Measurements from ENCODE around the gene AGBL3. TPM values are rescaled to one million over a fixed set of nuclear protein-coding genes. Genes with fewer than 3 reads are reported as not detected.

AGBL3 gene
- total and polyA plus RNA-seq, 7 donors = 0.23 to 3.1 (median 0.95) TPM

GRCh38 chr7:135083005-135083404, 96.7 kb downstream of the AGBL3 start:
- Histone ChIP-seq H3K9me3 (no peaks in the 10 kb centered on the region), H3K4me1 (no peaks in the 10 kb centered on the region), H3K27ac (no peak overlapping the region), H3K4me3 (no peak overlapping the region), H3K36me3 (no peaks in the 10 kb centered on the region), H3K27me3 (no peaks in the 10 kb centered on the region)
- TF ChIP-seq CTCF (IDR thresholded peaks at IDR 0.05) (no peak), POLR2A (IDR thresholded peaks at IDR 0.05) (no peak), EP300 (IDR thresholded peaks at IDR 0.05) (no peak), POLR2AphosphoS5 (IDR thresholded peaks at IDR 0.05) (no peak)
- 0 to 50% methylated on average over 1 of the region's 1 CpG for WGBS, 2 donors
- DNase-seq = no peak
- intact Hi-C loops (cut with DNase I) = no loop called here

GRCh38 chr7:135088566-135088965, 102.3 kb downstream of the AGBL3 start:
- Histone ChIP-seq H3K27me3 (no peaks in the 10 kb centered on the region), H3K9me3 (peaks cover 0 to 4% (median 0%) of the 10 kb centered on the region in 4 donors), H3K27ac (no peak overlapping the region), H3K4me3 (no peak overlapping the region), H3K4me1 (no peaks in the 10 kb centered on the region), H3K36me3 (no peaks in the 10 kb centered on the region)
- WGBS, 2 donors = 95 to 96% methylated on average over 1 of the region's 1 CpG
- TF ChIP-seq POLR2A (IDR thresholded peaks at IDR 0.05) = no peak
- no peak for TF ChIP-seq POLR2AphosphoS5 (IDR thresholded peaks at IDR 0.05)
- TF ChIP-seq EP300 (IDR thresholded peaks at IDR 0.05) = no peak
- no peak for TF ChIP-seq CTCF (IDR thresholded peaks at IDR 0.05)
- no peak for DNase-seq
- intact Hi-C loops (cut with DNase I) = no loop called here

- intact Hi-C loops (cut with DNase I) = no loop called here
- Histone ChIP-seq H3K4me1 (no peaks in the 10 kb centered on the region), H3K36me3 (no peaks in the 10 kb centered on the region), H3K27ac (no peak overlapping the region), H3K9me3 (peaks cover 0 to 4% (median 0%) of the 10 kb centered on the region in 4 donors), H3K4me3 (no peak overlapping the region), H3K27me3 (no peaks in the 10 kb centered on the region)
- DNase-seq = no peak
- 92 to 94% methylated on average over 1 of the region's 1 CpG for WGBS, 2 donors
- TF ChIP-seq EP300 (IDR thresholded peaks at IDR 0.05) (no peak), CTCF (IDR thresholded peaks at IDR 0.05) (no peak), POLR2AphosphoS5 (IDR thresholded peaks at IDR 0.05) (no peak), POLR2A (IDR thresholded peaks at IDR 0.05) (no peak)
These were observed 105.4 kb downstream of the AGBL3 start for GRCh38 chr7:135091717-135092116.

GRCh38 chr7:135094472-135095237, 108.3 kb downstream of the AGBL3 start:
- Histone ChIP-seq H3K36me3 (no peaks in the 10 kb centered on the region), H3K9me3 (no peaks in the 10 kb centered on the region), H3K27ac (no peak overlapping the region), H3K4me1 (no peaks in the 10 kb centered on the region), H3K27me3 (no peaks in the 10 kb centered on the region), H3K4me3 (no peak overlapping the region)
- TF ChIP-seq EP300 (IDR thresholded peaks at IDR 0.05) (no peak), CTCF (IDR thresholded peaks at IDR 0.05) (no peak), POLR2AphosphoS5 (IDR thresholded peaks at IDR 0.05) (no peak), POLR2A (IDR thresholded peaks at IDR 0.05) (no peak)
- intact Hi-C loops (cut with DNase I) = no loop called here
- 87 to 93% methylated on average over 2 of the region's 2 CpGs for WGBS, 2 donors
- no peak for DNase-seq

GRCh38 chr7:135095450-135095849, 109.1 kb downstream of the AGBL3 start:
- Histone ChIP-seq H3K36me3 (no peaks in the 10 kb centered on the region), H3K4me3 (no peak overlapping the region), H3K27me3 (no peaks in the 10 kb centered on the region), H3K9me3 (no peaks in the 10 kb centered on the region), H3K4me1 (no peaks in the 10 kb centered on the region), H3K27ac (no peak overlapping the region)
- DNase-seq = no peak
- no peak for TF ChIP-seq CTCF (IDR thresholded peaks at IDR 0.05)
- no peak for TF ChIP-seq EP300 (IDR thresholded peaks at IDR 0.05)
- no peak for TF ChIP-seq POLR2A (IDR thresholded peaks at IDR 0.05)
- no peak for TF ChIP-seq POLR2AphosphoS5 (IDR thresholded peaks at IDR 0.05)
- WGBS, 2 donors = 85 to 88% methylated on average over 1 of the region's 1 CpG
- intact Hi-C loops (cut with DNase I) = no loop called here

All from sigmoid colon (tissue), 7 donors.